AG09319 (cell line): Measurements from ENCODE around the gene CLDN8.

Experiments
- DNase-seq: peaks from one replicate; pipeline ENCODE4 v3.0.0-alpha.2; 2010; ENCODE audit warnings: low read depth; ENCODE audit errors: extremely low read depth
- CTCF ChIP-seq: IDR thresholded peaks from 2 replicates; pipeline ENCODE4 v1.5.1; 2011; ENCODE audit warnings: low read depth, mild to moderate bottlenecking, inconsistent platforms, low read length, moderate library complexity

The CLDN8 gene

DNA sequence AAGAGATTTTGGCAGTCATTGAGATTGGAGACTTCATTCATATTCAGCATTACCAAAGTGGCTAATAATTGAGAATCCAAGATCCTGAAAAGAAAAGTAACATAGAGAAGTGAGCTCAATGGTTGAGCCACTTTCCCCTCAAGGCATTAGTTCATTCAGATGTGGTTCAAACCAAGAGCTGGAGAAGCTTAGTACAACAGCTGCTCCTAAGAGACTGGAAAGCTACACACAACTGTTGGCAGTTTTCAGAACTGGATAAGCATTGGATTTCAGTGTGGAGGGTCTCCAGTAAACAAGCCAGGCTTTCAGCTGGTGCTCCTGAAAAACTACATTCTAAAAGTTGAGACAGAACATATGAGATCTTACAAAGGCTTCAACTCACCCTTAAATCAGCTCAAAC, 29.2 kb upstream of the CLDN8 start:
- TF ChIP-seq CTCF = no peak
- no peak for DNase-seq

DNA sequence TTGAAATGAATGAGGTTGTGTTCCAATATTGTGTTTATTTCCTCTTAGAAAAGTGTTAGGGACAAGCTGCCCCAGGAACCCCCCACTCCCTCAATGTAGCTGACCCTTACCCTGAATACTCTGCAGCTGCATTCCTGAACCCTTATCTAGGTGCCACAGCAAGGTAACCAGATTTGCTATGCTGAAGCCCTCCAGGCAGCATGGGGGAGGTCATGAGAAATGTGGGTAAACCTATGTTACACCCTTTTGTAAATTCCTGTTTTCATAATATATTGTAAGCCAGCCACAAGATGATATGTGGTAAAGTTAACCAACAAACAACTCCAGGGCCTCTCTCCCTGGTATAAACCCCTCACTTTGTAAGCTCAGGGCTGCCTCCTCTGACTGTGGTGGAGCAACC, 27.8 kb upstream of the CLDN8 start:
- DNase-seq = no peak
- TF ChIP-seq CTCF = no peak

- no peak for TF ChIP-seq CTCF
- DNase-seq = no peak
These were observed 24.8 kb upstream of the CLDN8 start for GRCh38 chr21:30240661-30241060.

- no peak for TF ChIP-seq CTCF
- no peak for DNase-seq
These were observed 22.3 kb upstream of the CLDN8 start for GRCh38 chr21:30238168-30238567.

DNA sequence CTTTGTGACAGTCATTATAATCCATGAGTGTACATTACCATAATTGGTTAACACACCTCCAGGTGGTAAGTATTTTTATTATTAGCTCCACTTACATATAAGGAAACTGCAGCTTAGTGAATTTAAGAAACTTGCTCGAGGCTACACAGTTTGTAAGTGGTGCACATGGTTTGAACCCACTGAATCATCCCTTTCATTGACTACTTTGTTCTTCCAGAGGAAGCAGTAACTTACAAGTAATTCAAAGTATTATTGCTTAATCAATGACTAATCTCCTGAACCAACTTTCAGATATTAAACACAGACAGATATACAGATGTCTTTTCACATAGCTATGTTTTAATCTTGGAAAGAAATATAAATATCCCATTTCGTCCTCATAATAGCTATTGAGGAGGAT, 18.7 kb upstream of the CLDN8 start:
- TF ChIP-seq CTCF = no peak
- DNase-seq = no peak

DNA sequence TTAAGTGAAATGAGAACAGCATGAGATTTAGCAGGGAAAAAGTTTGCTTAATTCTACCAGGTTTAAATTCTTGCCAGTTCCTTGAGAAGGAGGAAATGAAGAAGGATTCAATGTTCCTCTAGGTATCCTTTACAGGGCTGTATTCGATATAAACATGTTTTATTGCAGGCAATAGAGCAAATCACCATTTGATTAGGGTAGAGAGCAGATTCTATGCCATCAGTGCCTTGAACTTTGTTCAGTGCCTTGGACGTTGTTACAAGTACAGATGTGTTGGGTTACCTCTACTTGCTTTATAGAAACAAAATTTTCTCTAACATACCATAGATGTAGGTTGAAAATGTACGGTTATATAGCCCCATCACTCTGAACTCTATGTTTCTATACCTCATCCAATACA, 18.2 kb upstream of the CLDN8 start:
- no peak for DNase-seq

GRCh38 chr21:30233228-30234020, 17.5 kb upstream of the CLDN8 start:
- TF ChIP-seq CTCF = no peak
- no peak for DNase-seq

More for the DNA sequence above, 18.2 kb upstream of the CLDN8 start:
- TF ChIP-seq CTCF = no peak
